GM19099 (cell line): ENCODE measurements around the gene C16orf95.

ENCODE experiments used
- POLR2A ChIP-seq: IDR thresholded peaks from 3 replicates; pipeline ENCODE4 v1.6.1; 2011; ENCODE audit warnings: low read depth; ENCODE audit not compliant: insufficient read length; ENCODE audit errors: extremely low read depth

Gene C16orf95, protein sequence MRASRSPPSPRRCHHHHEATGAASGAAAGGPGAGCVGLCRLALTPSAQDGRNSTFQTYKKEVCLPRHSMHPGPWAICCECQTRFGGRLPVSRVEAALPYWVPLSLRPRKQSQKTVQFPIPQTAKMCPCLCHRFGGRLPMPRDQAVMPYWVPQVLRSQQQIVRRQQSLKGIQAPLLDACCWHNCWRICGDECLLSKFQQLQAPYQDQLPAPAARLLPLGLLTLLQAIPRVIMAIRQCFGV

DNA sequence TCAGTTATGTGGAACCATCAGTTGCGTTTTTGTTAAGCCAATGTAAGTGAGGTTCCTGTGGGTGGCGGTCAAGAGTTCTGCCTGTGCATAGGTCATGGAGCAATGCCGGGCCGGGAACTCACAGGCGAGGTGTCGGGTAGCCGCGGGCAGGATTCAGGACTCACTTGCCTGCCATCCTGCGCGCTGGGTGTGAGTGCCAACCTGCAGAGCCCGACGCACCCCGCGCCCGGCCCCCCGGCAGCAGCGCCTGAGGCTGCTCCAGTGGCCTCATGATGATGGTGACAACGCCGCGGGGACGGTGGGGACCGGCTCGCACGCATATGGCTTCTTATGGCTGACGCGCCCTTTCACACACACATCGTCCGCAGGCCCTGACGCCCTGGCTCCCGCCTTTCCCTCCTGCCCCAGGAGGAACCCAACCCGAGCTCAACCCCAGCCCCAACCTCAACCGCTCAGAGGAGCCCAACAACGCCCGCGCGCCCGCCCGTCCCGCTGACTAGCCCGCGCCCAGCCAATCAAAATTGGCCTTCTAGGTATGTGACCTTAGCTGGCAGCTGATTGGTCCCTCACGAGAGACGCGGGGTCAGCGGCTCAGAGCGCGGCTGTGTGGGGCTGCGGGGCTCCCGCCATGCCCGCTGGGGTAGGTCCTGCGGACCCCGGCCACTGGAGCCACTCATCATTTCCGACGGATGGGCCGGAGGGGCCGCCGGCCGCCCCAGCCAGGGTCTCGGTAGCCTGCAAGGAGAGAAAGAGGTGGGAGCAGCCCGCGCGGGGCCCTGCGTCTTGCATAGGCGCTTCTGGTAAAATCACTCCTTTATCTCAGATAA is at the start of gene C16orf95:
Gene C16orf95 (minus strand): TSS at position 470 of the 827 bp plus-strand sequence. CDS start 150 bp downstream, at position 320.
- peak; percentile 90 for TF ChIP-seq POLR2A

DNA sequence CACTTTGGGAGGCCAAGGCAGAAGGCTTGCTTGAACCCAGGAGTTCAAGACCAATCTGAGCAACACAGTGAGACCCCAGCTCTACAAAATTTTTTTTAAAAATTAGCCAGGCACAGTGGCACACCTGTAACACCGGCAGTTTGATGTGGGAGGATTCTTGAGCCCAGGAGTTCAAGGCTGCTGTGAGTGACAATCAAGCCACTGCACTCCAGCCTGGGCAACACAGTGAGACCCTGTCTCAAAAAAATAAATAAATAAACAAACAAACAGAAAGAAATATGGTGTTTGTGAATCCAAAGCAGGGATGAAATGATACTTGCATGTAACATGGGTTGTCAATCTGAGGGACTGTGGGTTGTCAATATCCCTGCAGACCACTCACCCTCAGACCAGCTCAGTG is 49.7 kb upstream of the C16orf95 start:
- no peak for TF ChIP-seq POLR2A

DNA sequence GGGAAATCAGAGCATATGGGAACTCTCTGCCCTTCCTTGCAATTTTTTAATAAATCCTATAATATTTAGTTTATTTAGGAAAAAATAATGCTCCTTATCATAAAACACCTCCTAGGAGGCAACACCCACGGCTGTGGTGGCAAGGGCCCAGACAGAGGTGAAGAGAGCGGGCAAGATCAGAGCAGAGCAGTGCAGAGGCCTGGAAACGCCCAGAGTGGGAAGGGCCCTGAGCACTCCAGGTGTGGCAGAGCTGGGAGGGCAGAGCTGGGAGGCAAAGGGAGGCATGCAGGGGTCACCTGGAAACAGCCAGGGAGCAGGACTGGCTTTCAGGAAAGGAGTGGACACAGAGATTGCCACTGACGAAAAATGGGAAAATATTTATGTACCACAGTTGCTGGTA is 49.1 kb upstream of the C16orf95 start:
- TF ChIP-seq POLR2A = no peak

DNA sequence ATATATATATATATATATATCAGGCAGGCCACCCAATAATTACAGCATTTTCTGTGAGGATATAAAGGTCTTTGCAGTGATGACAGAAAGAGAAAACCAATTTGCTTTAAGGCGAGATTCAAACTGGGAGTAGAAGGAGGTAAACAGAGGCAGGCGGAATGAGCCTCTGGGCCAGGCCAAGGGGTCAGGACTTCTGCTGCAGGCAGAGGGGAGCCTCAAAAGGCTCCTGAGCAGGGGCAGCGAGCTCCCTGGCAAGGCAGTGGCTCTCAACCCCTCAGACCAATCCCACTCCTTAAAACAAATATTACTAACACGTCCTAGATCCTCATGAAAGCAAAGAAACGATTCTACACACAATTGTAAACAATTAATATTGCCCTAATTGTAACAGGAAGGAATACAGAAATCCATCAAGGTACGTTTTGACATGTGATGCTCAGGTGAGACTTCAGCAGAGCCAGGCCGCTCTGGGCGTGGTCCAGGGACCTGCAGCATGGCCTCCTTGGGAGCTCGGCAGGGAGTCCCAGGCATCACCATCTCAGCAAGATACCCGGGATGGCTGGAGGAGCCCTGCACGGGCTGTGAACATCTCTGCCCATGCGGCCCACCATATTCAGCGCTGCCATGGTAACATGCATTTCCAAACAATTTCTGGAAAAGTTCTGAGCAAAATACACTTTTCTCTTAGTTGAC is 48.0 kb upstream of the C16orf95 start:
- no peak for TF ChIP-seq POLR2A

DNA sequence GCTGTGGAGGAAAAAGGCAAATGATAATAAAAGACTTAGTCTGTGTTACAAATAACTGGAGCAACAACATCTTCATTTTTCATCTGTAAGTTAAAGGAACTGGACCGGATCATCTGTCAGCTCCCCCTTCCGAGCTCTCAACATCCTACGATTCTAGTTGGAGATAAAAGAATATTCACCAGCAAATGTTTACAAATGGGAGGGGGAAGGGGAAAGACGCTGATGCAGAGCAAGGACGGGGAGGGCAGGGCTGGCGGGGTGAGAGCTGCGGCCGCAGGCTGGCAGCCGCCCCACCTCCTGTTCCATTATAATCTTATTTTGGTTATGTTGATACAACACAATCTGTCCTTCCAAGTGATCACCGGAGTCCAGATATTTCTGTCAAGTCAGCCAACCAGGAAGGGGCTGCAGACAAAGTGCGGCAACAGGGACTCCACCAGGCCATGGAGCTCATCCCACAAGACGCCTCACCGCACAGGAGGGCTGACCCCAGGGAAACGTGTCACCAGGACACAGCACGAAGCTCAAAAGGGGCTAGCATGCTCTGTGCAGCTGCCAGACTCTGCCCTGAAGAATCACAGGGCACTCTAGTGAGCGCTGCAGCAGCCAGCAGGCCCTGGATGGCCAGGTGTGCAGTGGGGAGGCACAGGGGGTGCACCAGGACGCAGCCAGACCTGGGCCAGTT is 46.7 kb upstream of the C16orf95 start:
- TF ChIP-seq POLR2A = no peak

DNA sequence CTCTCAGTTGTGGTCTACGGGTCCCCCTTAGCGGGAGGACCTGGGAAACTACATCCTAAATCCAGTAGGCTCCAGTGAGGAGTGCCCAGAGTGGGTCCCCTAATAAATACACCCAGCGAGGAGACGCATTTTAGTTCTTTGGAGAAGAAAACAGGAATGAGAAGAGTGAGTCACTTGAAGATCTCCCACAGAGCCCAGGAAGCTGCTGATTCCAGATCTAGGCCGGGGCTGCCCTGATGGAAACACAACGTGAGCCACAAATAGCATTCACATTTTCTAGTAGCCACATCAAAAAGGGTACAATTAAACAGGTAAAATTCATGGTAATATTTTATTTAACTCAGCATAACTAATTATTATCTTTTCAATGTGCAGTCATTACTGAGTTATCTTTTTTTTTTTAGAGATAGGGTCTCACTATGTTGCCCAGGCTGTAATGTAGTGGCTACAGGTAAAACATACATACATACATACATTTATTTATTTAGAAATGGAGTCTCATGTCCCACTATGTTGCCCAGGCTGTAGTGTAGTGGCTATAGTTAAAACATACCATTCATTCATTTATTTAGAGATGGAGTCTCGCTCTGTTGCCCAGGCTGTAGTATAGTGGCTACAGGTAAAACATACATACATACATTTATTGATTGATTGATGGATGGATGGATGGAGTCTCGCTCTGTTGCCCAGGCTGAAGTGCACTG is 44.9 kb upstream of the C16orf95 start:
- TF ChIP-seq POLR2A = no peak

DNA sequence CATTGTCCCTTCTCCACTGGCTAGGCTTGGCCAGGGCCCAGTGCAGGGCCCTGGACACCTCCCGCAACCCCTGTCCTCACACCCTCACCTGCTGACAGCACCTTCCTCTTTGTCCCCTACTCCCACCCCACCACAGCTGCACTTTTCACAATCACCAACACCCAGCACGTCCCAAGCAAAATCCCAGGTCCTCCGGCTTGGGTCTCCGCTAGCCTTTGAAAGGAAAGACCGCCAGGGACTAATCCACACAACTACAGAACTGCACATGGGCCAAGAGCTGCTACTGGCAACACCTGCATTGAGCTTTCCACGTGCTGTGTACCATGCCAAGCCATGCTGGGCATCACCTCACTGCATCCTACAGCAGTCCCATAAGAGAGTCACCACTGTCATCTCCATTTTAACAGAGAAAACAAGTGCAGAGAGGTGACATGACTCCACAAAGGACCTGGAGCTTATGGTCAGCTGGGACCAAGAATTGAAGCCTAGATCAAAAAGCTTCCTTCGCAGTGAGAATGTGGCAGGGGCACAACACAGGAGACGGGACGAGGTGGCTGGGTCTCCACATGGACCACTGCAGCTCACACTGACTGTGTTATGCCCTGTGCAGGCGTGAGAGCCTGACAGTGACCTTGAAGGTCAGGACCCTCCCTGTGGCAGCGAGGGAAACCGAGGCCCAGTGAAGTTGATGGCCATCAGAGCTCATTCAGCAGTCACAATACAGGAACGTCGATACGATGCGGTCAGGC is 43.8 kb upstream of the C16orf95 start:
- no peak for TF ChIP-seq POLR2A

DNA sequence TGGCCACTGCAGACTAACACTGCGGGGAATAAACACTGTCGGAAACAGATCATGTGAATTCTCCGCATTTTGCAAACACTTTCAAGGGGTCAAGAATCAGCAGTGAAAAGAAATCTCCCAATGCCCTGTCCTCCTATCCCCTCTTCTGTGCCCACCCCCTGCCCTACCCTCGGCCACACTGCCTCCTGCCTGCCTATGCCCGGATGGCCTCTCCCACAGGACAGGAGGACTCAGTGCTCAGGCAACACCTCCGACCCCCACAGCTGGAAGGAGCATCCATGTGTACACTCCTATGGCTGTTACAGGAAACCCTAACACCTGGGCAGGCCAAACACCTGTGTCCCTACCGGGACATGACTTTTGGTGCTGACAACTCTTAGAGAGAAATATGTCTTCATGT is 41.9 kb upstream of the C16orf95 start:
- no peak for TF ChIP-seq POLR2A

DNA sequence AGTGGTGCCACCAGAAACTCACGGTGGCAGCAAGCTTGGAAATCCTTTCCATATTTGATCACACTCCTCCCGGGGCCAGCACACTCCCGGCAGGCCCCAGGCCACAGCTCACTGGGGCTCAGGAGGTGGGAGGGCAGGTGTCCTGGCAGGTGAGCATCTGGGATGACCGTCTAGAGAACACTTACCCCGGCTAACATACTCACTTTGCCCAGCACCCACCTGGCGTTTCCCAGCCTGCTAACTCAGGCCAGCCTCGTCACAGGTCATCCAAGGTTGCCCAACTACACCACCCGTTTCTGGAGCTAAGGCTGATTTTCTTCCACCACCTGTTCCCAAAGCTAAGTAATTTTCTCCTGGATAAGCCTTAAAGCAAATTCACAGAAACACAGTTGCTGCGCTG is 41.5 kb upstream of the C16orf95 start:
- no peak for TF ChIP-seq POLR2A

DNA sequence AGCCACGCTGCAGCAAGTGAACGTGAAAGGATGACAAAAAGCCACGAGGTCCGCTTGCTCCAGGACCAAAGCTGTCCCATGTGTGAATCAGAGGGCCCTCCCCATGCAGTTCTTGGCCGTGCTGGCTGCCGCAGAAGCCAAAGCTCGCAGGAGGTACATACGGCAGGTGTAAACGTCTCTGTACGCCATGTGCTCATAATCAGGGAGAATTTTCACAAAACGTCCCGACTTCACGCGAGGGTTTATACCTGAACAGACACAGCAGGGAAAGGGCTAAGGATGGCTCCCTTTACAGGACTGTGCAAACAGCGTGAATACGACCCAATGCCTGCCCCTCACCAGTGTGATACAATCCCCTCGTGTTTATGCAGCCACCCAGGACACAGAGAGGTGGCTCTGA is 41.1 kb upstream of the C16orf95 start:
- TF ChIP-seq POLR2A = no peak

DNA sequence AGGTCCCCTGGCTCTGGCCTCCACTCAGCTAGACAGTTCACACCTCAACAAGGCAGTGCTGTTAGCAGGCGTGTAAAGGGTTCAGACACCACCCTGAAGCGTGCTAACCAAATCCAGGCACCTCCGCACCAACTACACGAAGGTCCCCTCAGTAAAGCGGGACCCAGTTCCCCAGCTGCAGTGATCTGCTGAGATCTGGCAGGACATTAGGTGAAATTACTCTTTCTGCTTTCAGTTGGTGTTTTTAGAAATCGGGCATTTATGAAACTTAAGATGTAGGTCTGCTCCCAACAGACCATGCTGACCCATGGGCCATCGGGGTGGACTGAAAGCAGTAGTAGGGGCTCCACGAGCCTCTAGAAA is 39.3 kb upstream of the C16orf95 start:
- TF ChIP-seq POLR2A = no peak

DNA sequence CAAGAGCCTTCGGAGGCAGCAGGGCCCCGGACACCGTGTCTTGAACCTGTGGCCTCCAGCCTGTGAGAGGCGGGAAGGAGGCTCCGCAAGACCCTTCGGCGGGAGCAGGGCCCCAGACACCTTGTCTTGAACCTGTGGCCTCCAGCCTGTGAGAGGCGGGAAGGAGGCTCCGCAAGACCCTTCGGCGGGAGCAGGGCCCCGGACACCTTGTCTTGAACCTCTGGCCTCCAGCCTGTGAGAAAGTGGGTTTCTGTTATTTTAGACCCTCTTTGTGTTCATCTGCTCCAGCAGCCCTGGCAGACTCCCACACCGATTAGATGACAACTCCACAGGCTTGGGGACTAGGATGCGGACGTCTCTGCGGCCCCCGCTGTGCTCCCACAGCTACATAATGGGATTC is 36.4 kb upstream of the C16orf95 start:
- no peak for TF ChIP-seq POLR2A

DNA sequence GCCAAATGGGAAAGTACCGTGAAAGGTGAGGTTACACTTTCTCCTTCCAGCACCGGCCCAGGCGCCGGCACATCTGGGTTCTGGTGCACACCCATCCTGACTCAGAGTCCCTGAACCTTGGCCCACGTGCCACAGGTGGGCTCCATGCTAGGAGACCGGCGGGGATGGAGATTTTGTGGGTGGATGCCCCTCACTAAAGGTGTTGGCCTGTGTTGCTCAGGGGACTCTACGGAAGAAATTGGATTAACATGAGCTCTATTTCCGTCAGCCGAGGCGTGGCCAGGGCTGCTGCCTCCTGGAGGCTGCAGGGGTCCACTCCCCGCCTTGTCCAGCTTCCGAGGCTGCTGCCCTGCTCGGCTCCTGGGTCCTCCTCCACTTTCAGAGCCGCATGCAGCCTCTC is 35.6 kb upstream of the C16orf95 start:
- no peak for TF ChIP-seq POLR2A

DNA sequence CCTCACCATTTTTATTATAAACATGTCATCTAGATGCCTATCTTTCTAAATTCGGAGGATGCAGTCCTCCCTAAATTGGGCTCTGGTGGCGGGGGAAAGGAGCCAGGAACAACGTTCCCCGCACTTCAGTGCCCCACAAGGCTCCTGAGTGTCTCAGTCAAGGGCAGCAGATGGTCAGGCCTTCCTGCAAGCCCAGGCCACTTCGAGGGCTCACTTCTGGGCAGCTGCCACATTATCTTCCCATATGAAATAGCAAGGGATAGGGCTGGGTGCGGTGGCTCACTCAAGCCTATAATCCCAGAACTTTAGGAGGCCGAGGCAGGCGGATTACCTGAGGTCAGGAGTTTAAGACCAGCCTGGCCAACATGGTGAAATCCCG is 34.1 kb upstream of the C16orf95 start:
- no peak for TF ChIP-seq POLR2A
